SK-N-SH (cell line): ENCODE results near the gene FZD1. TPM values are rescaled to one million over a fixed set of nuclear protein-coding genes. Genes with fewer than 3 reads are reported as not detected.

ENCODE experiments used
- CTCF ChIA-PET: fragments of 300-600, 350-600 bp; formaldehyde crosslinking; extraction: SDS; loops from one replicate; lab custom pipeline; 2021; lab: Yijun Ruan, JAX
- POLR2A ChIA-PET: fragments of 350-600 bp; sonication (Branson Sonifier 250); formaldehyde crosslinking; extraction: SDS; loops from one replicate; lab custom pipeline; 2020; ENCODE audit warnings: antibody characterized with exemption, inconsistent platforms; lab: Yijun Ruan, JAX
- DNase-seq: peaks from one replicate; pipeline ENCODE4 v3.0.0; 2012
- H2AFZ ChIP-seq: fragments of 200-600 bp; sonication (generic); 2 replicates; pipeline ENCODE4 v1.8.1; 2016; ENCODE audit warnings: antibody characterized with exemption, mild to moderate bottlenecking, low read depth
- H3F3A ChIP-seq: fragments of 200-600 bp; sonication (generic); replicated peaks from 2 replicates; pipeline ENCODE3; 2016; ENCODE audit warnings: antibody characterized with exemption, mild to moderate bottlenecking; ENCODE audit not compliant: insufficient read depth
- H3K27ac ChIP-seq, 2 experiments: fragments of 200-500 bp in 1 of 2; fragments of 200-600 bp in 1 of 2; sonication (Bioruptor generic) in 1 of 2; sonication (generic), shearing (Covaris generic) in 1 of 2; 2 replicates each; pipeline versions ENCODE4 v1.5.1 to v1.6.1; 2014 to 2016; ENCODE audit warnings: low read depth in 2 of 2, inconsistent platforms in 1 of 2, low read length in 1 of 2, mild to moderate bottlenecking in 1 of 2, mixed read lengths in 1 of 2
- H3K27me3 ChIP-seq: fragments of 200-600 bp; sonication (generic), shearing (Covaris generic); 2 replicates; pipeline ENCODE4 v1.6.1; 2016; ENCODE audit warnings: mixed run types; ENCODE audit not compliant: insufficient read depth
- H3K36me3 ChIP-seq, 2 experiments: fragments of 200-500 bp in 1 of 2; fragments of 200-600 bp in 1 of 2; sonication (Bioruptor generic) in 1 of 2; sonication (generic) in 1 of 2; replicated peaks in 1 of 2; 2 replicates each; pipeline versions ENCODE3 to v1.5.1; 2014 to 2016; ENCODE audit warnings: low read length in 1 of 2, mild to moderate bottlenecking in 1 of 2; ENCODE audit not compliant: insufficient read depth in 2 of 2, control insufficient read depth in 1 of 2
- H3K4me1 ChIP-seq, 2 experiments: fragments of 200-500 bp in 1 of 2; fragments of 200-600 bp in 1 of 2; sonication (Bioruptor generic) in 1 of 2; sonication (generic), shearing (Covaris generic) in 1 of 2; 2 replicates each; pipeline versions ENCODE4 v1.5.1 to v1.6.1; 2014 to 2016; ENCODE audit warnings: low read depth in 1 of 2, low read length in 1 of 2, mixed run types in 1 of 2; ENCODE audit not compliant: insufficient read depth in 2 of 2, control insufficient read depth in 1 of 2
- H3K4me2 ChIP-seq: fragments of 200-600 bp; sonication (generic), shearing (Covaris generic); 2 replicates; pipeline ENCODE4 v1.6.1; 2017; ENCODE audit warnings: mixed run types
- H3K4me3 ChIP-seq, 2 experiments: fragments of 200-500 bp in 1 of 2; fragments of 200-600 bp in 1 of 2; sonication (Bioruptor generic) in 1 of 2; sonication (generic), shearing (Covaris generic) in 1 of 2; 2 replicates each; pipeline versions ENCODE4 v1.5.1 to v1.8.1; 2014 to 2016; ENCODE audit warnings: low read depth in 2 of 2, inconsistent platforms in 1 of 2, low read length in 1 of 2, mild to moderate bottlenecking in 1 of 2, mixed read lengths in 1 of 2, moderate library complexity in 1 of 2
- H3K79me2 ChIP-seq: fragments of 200-600 bp; sonication (generic); 2 replicates; pipeline ENCODE4 v1.8.1; 2017; ENCODE audit warnings: mild to moderate bottlenecking; ENCODE audit not compliant: insufficient read depth
- H3K9ac ChIP-seq: fragments of 200-600 bp; sonication (generic); 2 replicates; pipeline ENCODE4 v1.6.1; 2017; ENCODE audit warnings: mixed run types
- H3K9me2 ChIP-seq: fragments of 200-600 bp; sonication (generic); 2 replicates; pipeline ENCODE4 v1.6.1; 2017; ENCODE audit warnings: mixed run types
- H3K9me3 ChIP-seq: fragments of 200-600 bp; sonication (generic); 2 replicates; pipeline ENCODE4 v1.6.1; 2017; ENCODE audit warnings: mixed run types, mild to moderate bottlenecking, moderate library complexity
- H4K20me1 ChIP-seq: fragments of 200-600 bp; sonication (generic); 2 replicates; pipeline ENCODE4 v1.6.1; 2017; ENCODE audit warnings: mild to moderate bottlenecking, mixed run types; ENCODE audit not compliant: insufficient read depth
- ELF1 ChIP-seq: IDR thresholded peaks from 2 replicates; pipeline ENCODE4 v1.4.0; 2012
- FOSL2 ChIP-seq: IDR thresholded peaks from 2 replicates; pipeline ENCODE4 v1.4.0; 2012; ENCODE audit warnings: low read depth, mild to moderate bottlenecking, moderate library complexity, borderline replicate concordance
- FOXJ3 ChIP-seq: sonication (generic); formaldehyde crosslinking; IDR thresholded peaks from 2 replicates; pipeline ENCODE4 v1.5.1; 2020; ENCODE audit warnings: mild to moderate bottlenecking, missing genetic modification reagents
- FOXM1 ChIP-seq: IDR thresholded peaks from 2 replicates; pipeline ENCODE4 v1.4.0; 2012; ENCODE audit warnings: low read depth, mild to moderate bottlenecking
- GATA2 ChIP-seq: sonication (generic); formaldehyde crosslinking; IDR thresholded peaks from 2 replicates; pipeline ENCODE4 v1.5.0; 2020; ENCODE audit warnings: mild to moderate bottlenecking, missing genetic modification reagents
- NRF1 ChIP-seq: IDR thresholded peaks from 2 replicates; pipeline ENCODE4 v1.6.1; 2012; ENCODE audit warnings: low read depth, mild to moderate bottlenecking, low read length
- RAD21 ChIP-seq: IDR thresholded peaks from 2 replicates; pipeline ENCODE4 v1.6.1; 2012; ENCODE audit warnings: mild to moderate bottlenecking, low read length
- RCOR1 ChIP-seq: fragments of 150-350 bp; IDR thresholded peaks from 2 replicates; pipeline ENCODE4 v1.6.1; 2017; ENCODE audit warnings: antibody characterized with exemption, low read length
- SIN3A ChIP-seq: IDR thresholded peaks from 2 replicates; pipeline ENCODE4 v1.6.1; 2012; ENCODE audit warnings: low read depth, mild to moderate bottlenecking, low read length, moderate library complexity, borderline replicate concordance
- SMC3 ChIP-seq: IDR thresholded peaks from 2 replicates; pipeline ENCODE4 v1.6.1; 2012; ENCODE audit warnings: low read depth, low read length, improper control_type of control experiment
- WGBS: methylation state at CpG from one replicate; pipeline ENCODE4 v1.1.6; 2017; ENCODE audit warnings: low lambda C conversion rate; 5-methylcytosine and 5-hydroxymethylcytosine counted together
- polyA plus RNA-seq, 3 experiments: library from polyadenylated mRNA; depleted of rRNA; stranded (reverse); fragments of >200 nt; gene quantifications; 2 replicates each; pipeline ENCODE4 v1.2.3, GENCODE V29; 2012
- TF ChIP-seq, protein P1 (sequence below): IDR thresholded peaks from 2 replicates; pipeline ENCODE4; 2012
- TF ChIP-seq, protein P2 (sequence below): IDR thresholded peaks from 2 replicates; pipeline ENCODE4 v1.4.0; 2012; ENCODE audit warnings: low read depth, borderline replicate concordance

Gene FZD1
- polyA plus RNA-seq, 1 of the 3 experiments (the other 2 are of a cell fraction) = 3.8 TPM

DNA sequence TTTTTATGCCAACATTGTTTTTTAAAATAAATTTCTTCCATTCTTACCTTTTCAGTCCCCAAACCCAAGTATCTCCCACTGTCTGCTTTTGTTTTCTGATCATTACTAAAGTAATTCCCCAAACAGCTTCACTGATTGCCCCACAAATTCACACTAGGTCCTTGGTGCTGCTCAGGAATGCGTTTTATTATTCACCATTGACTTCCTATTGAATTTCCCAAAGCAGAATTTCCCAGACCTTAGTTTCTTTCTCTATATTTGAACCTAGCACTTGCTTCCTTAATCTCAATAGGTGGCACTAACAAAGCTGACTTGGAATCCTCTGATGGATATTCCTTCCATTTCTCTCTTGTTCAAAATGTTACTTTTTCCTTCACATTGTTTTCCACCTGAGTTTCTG lies 52.2 kb downstream of the FZD1 start:
- 24% methylated on average over 1 of the region's 1 CpG for WGBS
- CTCF ChIA-PET = interaction anchor here (1.0 to 1.8 kb wide), 2 partner anchors 28 to 49 kb away, joined by 3 to 5 read pairs; no protein-coding TSS in a partner anchor
- TF ChIP-seq SIN3A = no peak
- TF ChIP-seq FOSL2 = no peak
- TF ChIP-seq SMC3 = no peak
- TF ChIP-seq FOXM1 = no peak
- TF ChIP-seq, protein P1, sequence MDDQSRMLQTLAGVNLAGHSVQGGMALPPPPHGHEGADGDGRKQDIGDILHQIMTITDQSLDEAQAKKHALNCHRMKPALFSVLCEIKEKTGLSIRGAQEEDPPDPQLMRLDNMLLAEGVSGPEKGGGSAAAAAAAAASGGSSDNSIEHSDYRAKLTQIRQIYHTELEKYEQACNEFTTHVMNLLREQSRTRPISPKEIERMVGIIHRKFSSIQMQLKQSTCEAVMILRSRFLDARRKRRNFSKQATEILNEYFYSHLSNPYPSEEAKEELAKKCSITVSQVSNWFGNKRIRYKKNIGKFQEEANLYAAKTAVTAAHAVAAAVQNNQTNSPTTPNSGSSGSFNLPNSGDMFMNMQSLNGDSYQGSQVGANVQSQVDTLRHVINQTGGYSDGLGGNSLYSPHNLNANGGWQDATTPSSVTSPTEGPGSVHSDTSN = no peak
- TF ChIP-seq RAD21 = no peak
- no peak for TF ChIP-seq FOXJ3 (CRISPR knock-in tag)
- TF ChIP-seq RCOR1 = no peak
- TF ChIP-seq NRF1 = no peak
- TF ChIP-seq, protein P2, sequence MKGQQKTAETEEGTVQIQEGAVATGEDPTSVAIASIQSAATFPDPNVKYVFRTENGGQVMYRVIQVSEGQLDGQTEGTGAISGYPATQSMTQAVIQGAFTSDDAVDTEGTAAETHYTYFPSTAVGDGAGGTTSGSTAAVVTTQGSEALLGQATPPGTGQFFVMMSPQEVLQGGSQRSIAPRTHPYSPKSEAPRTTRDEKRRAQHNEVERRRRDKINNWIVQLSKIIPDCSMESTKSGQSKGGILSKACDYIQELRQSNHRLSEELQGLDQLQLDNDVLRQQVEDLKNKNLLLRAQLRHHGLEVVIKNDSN = no peak
- TF ChIP-seq GATA2 (CRISPR knock-in tag) = no peak
- no peak for TF ChIP-seq ELF1

DNA sequence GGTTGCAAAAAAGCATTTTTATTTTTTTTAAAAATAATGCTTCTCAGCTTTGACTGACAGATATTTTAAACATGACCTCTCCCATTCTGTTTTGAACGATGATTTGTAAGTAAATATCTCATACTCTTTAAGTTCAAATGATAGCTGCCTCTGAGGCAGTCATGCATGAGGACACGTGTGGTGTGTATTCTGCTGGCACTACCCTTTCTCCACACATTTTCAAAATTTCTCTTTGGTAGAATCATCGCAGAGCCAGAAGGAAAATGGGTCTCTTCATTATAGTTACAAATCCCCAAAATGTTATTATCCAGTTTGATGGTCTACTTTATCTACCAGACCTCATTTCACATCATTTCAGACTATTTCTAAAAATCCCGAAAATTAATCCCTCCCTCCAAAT lies 55.1 kb downstream of the FZD1 start:
- Histone ChIP-seq H3K79me2 (no peaks in the 10 kb centered on the region), H3K9ac (no peak overlapping the region), H3F3A (no peaks in the 10 kb centered on the region), H3K9me2 (no peaks in the 10 kb centered on the region), H2AFZ (no peak overlapping the region), H4K20me1 (no peaks in the 10 kb centered on the region), H3K27me3 (no peaks in the 10 kb centered on the region), H3K27ac (no peak overlapping the region), H3K4me2 (no peak overlapping the region), H3K4me3 (no peak overlapping the region), H3K36me3 (no peaks in the 10 kb centered on the region), H3K4me1 (no peaks in the 10 kb centered on the region; a peak in 1 of 4 replicates), H3K9me3 (no peaks in the 10 kb centered on the region)
- DNase-seq = no peak
- 39% methylated on average over 4 of the region's 4 CpGs for WGBS
- CTCF ChIA-PET = no interaction called here
- TF ChIP-seq FOXJ3 (CRISPR knock-in tag) (no peak), ELF1 (no peak), SMC3 (no peak)
- POLR2A ChIA-PET = no interaction called here

More for the DNA sequence above, 52.2 kb downstream of the FZD1 start:
- no peaks in the 10 kb centered on the region for H3K27me3 ChIP-seq
- no peaks in the 10 kb centered on the region for H3K36me3 ChIP-seq
- POLR2A ChIA-PET = no interaction called here
- H3K9ac ChIP-seq = no peak overlapping the region
- H3K79me2 ChIP-seq = no peaks in the 10 kb centered on the region
- no peaks in the 10 kb centered on the region for H4K20me1 ChIP-seq
- H3F3A ChIP-seq = no peaks in the 10 kb centered on the region
- no peak overlapping the region for H2AFZ ChIP-seq
- DNase-seq = no peak
- H3K4me1 ChIP-seq = peaks cover 0 to 5% of the 10 kb centered on the region in 2 experiments; a peak in 2 of 4 replicates
- H3K27ac ChIP-seq = no peak overlapping the region
- no peak overlapping the region for H3K4me2 ChIP-seq
- H3K9me2 ChIP-seq = no peaks in the 10 kb centered on the region
- H3K4me3 ChIP-seq = no peak overlapping the region
- H3K9me3 ChIP-seq = no peaks in the 10 kb centered on the region
